ENCODE results near the gene RHOH. TPM values are rescaled to one million over a fixed set of nuclear protein-coding genes. Genes with fewer than 3 reads are reported as not detected.

The RHOH gene
- total and polyA plus RNA-seq, 8 donors, result 0.29 to 10.1 (median 0.78) TPM

DNA sequence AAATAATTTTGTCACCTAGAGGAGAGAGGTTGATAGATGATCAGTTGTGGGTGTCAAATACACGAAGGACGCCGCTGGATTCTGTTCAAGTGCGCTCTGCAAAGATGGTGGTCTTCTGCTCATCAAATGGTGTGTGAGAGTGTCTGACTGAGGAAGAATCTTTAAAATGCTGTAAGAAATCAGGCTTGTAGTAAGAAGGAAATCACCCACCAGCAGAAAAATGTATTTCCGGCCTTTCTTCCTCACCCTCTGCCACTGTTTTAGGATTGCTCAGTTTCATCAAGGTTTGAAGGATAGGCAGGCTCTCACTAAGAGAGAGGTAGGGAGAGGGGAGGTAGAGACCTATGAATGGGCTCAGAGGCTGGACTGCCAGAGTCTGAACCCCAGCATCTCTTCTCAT is 28.7 kb downstream of the RHOH start:
- Histone ChIP-seq H3K4me3 (no peak overlapping the region), H3K36me3 (no peaks in the 10 kb centered on the region), H3K27ac (no peak overlapping the region), H3K4me1 (peaks cover 0 to 7% of the 10 kb centered on the region in 2 donors), H3K9me3 (no peaks in the 10 kb centered on the region), H3K27me3 (no peaks in the 10 kb centered on the region)
- DNase-seq, result no peak
- intact Hi-C loops (cut with DNase I), result no loop called here
- ATAC-seq, result no peak
- TF ChIP-seq, protein P1, sequence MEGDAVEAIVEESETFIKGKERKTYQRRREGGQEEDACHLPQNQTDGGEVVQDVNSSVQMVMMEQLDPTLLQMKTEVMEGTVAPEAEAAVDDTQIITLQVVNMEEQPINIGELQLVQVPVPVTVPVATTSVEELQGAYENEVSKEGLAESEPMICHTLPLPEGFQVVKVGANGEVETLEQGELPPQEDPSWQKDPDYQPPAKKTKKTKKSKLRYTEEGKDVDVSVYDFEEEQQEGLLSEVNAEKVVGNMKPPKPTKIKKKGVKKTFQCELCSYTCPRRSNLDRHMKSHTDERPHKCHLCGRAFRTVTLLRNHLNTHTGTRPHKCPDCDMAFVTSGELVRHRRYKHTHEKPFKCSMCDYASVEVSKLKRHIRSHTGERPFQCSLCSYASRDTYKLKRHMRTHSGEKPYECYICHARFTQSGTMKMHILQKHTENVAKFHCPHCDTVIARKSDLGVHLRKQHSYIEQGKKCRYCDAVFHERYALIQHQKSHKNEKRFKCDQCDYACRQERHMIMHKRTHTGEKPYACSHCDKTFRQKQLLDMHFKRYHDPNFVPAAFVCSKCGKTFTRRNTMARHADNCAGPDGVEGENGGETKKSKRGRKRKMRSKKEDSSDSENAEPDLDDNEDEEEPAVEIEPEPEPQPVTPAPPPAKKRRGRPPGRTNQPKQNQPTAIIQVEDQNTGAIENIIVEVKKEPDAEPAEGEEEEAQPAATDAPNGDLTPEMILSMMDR (IDR thresholded peaks at IDR 0.05), result no peak

DNA sequence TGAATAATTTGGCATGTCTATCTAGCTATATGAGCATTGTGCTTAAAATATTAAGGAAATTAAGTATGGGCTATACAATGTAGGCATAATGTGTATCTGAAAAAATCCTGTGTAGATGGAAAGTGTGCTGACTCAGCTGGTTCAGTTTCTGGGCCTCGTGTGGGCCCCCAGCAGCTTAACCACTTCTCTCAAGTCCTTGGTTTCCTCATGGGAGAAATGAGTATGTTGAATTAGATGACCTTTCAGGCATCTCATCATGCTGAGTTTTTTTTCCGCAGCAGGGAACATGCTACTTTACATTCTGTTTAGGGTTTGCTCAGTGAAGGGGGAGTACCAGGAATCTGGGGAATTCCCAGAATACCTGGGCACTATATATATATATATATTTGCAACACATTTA is 30.5 kb downstream of the RHOH start:
- H3K4me3 ChIP-seq, result no peak overlapping the region
- H3K27me3 ChIP-seq, result no peaks in the 10 kb centered on the region
- TF ChIP-seq, protein P1 (IDR thresholded peaks at IDR 0.05), result no peak
- intact Hi-C loops (cut with DNase I), result no loop called here
- H3K4me1 ChIP-seq, result peaks cover 0 to 7% of the 10 kb centered on the region in 2 donors
- H3K9me3 ChIP-seq, result no peaks in the 10 kb centered on the region
- DNase-seq (no peak), ATAC-seq (no peak)
- no peaks in the 10 kb centered on the region for H3K36me3 ChIP-seq
- no peak overlapping the region for H3K27ac ChIP-seq

DNA sequence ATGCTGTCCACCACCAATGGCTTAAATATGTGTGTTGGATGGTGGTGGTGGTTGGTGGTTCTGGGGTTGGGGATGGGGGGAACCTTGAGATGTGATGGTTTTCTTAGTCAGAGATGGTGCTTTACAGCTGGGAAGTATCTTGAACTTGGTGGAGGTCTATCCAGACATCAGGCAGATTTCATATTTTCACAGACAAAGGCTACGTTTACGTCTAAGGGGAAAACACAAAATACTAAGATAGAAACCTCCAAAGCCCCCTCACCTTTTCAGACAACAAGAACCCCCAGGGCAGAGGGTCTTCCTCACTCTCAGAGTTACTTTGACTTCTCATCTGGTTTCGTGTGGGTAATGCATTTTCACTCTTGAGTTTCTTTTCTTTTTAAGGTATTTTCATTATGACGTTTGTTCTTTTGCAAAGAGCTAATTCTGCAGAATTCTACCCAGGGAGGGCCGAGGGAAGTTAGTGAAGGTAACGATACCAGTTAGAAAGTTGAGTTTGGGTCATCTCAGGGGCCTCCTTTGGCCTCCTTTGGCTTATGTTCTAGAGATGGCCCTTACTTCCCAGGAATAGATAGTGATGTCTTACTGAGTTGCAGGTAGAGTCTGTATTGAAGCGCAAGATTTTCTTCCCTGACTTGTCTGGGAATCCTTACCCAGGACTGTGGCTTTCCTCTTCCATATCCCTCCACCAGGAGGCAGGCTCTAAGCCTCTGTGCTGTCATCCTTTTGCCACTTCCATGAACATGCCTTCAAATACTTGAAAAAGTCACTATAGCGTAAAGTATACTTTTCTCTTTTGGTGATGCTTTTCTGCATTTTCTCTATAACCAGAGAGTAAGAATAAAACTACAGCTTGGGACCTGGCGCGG is 31.9 kb downstream of the RHOH start:
- no peak for DNase-seq
- TF ChIP-seq, protein P1 (IDR thresholded peaks at IDR 0.05), result peak in 1 of 2 donors; percentile 37
- H3K4me1 ChIP-seq, result peaks cover 0 to 13% of the 10 kb centered on the region in 2 donors
- intact Hi-C loops (cut with DNase I), result no loop called here
- H3K27ac ChIP-seq, result no peak overlapping the region
- H3K9me3 ChIP-seq, result no peaks in the 10 kb centered on the region
- no peaks in the 10 kb centered on the region for H3K27me3 ChIP-seq
- no peak for ATAC-seq
- no peak overlapping the region for H3K4me3 ChIP-seq
- no peaks in the 10 kb centered on the region for H3K36me3 ChIP-seq

DNA sequence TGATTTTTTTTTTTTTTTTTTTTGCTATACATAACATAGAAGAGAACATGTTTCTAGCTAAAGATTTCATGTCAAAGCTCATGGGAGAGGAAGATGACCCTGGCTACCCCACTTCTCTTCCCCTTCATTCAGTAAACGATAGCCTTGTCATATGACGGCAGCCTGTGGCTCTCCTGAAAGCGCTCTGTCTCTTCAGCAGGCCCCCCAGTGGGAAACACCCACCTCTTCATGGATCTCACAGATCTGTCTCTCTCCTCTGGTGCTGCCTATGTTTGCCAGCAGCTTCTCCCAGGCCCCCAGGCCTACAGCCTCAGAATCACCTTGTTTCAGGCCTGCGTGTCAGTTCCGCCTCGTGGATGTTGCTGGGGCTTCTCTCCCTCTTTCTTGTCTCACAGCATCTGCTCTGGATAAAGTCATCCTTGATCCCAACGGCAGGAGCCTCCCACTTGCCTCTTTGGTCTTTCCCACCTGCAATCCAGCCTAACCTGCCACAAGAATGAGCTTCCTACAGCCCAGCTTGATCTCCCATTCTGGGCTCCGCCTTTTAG is 34.6 kb downstream of the RHOH start:
- H3K27me3 ChIP-seq, result no peaks in the 10 kb centered on the region
- no peaks in the 10 kb centered on the region for H3K36me3 ChIP-seq
- TF ChIP-seq, protein P1 (IDR thresholded peaks at IDR 0.05), result no peak
- peaks cover 0 to 19% of the 10 kb centered on the region in 2 donors for H3K4me1 ChIP-seq
- H3K9me3 ChIP-seq, result no peaks in the 10 kb centered on the region
- intact Hi-C loops (cut with DNase I), result no loop called here
- DNase-seq (no peak), ATAC-seq (no peak)
- H3K4me3 ChIP-seq, result no peak overlapping the region
- no peak overlapping the region for H3K27ac ChIP-seq

DNA sequence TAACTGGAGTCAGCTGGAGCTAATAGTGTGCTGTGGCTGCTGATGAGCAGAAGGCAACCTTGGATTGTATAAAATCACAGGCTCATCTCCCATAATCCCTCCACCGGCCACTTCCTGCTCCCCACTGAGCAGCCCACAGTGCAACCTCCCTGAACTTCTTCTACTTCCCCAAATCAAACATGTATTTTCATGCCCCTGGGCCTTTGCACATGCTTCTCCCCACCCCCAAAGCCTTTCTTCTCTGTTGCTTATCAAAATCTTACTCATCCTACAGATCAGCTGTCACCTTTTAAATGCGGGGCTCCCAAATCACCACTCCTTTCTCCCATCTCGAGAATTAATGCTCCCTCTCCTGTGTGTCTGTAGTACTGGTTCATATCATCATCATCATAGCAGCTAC is 35.8 kb downstream of the RHOH start:
- H3K27ac ChIP-seq, result no peak overlapping the region
- H3K27me3 ChIP-seq, result no peaks in the 10 kb centered on the region
- no peak overlapping the region for H3K4me3 ChIP-seq
- H3K4me1 ChIP-seq, result peaks cover 0 to 17% of the 10 kb centered on the region in 2 donors
- H3K9me3 ChIP-seq, result no peaks in the 10 kb centered on the region
- H3K36me3 ChIP-seq, result no peaks in the 10 kb centered on the region
- TF ChIP-seq, protein P1 (IDR thresholded peaks at IDR 0.05), result no peak
- intact Hi-C loops (cut with DNase I), result no loop called here
- DNase-seq (no peak), ATAC-seq (no peak)
